Testis (tissue), 3 donors: Measurements from ENCODE around the gene MMP15. TPM values are rescaled to one million over a fixed set of nuclear protein-coding genes. Genes with fewer than 3 reads are reported as not detected.
A peak's percentile ranks its signal among the peaks of the same experiment; 100 is the strongest.

Source experiments
- DNase-seq: peaks from one replicate; pipeline ENCODE4 v3.0.0-alpha.2; 2019
- H3K27ac ChIP-seq, 2 donors: fragments of 200-600 bp; sonication (generic); one replicate each; pipeline ENCODE4 v1.5.1; 2019
- H3K27me3 ChIP-seq: fragments of 200-600 bp; sonication (generic); one replicate; pipeline ENCODE4 v1.5.1; 2019
- H3K36me3 ChIP-seq: fragments of 200-600 bp; sonication (generic); one replicate; pipeline ENCODE4 v1.5.1; 2017; ENCODE audit warnings: low read depth; ENCODE audit errors: missing control alignments
- H3K4me1 ChIP-seq: fragments of 200-600 bp; sonication (generic); one replicate; pipeline ENCODE4 v1.5.1; 2019
- H3K4me3 ChIP-seq, 2 donors: fragments of 200-600 bp; sonication (generic); one replicate each; pipeline ENCODE4 v1.5.1; 2017 to 2019
- H3K9me3 ChIP-seq: fragments of 200-600 bp; sonication (generic); one replicate; pipeline ENCODE4 v1.5.1; 2017
- POLR2A ChIP-seq: fragments of 450-650 bp; IDR thresholded peaks from one replicate; pipeline ENCODE4 v1.6.1; 2017; ENCODE audit warnings: antibody characterized with exemption, mild to moderate bottlenecking, moderate library complexity
- WGBS, 2 donors: methylation state at CpG; one replicate each; pipeline ENCODE4 v1.1.5; 2018; 5-methylcytosine and 5-hydroxymethylcytosine counted together
- intact Hi-C: fragments of 100-400 bp; cut with DNase I; formaldehyde crosslinking; loops from one replicate; pipeline ENCODE4 v1.15.1; 2023; ENCODE audit warnings: low total_unique reads
- polyA plus RNA-seq: library from polyadenylated mRNA; stranded (reverse); fragments of 350-450 nt; fragmentation: Illumina TruSeq; extraction: RNeasy Lipid Tissue Mini Kit (QIAGEN cat#74804); gene quantifications from one replicate; pipeline ENCODE4 v1.2.3, GENCODE V29; 2014; ENCODE audit warnings: low read depth, low replicate concordance; ENCODE audit not compliant: insufficient read depth
- total RNA-seq, 2 donors: library from RNA; depleted of rRNA; stranded (reverse); fragments of >200 nt; gene quantifications; one replicate each; pipeline ENCODE4 v1.2.3, GENCODE V29; 2016
- TF ChIP-seq, protein P1 (sequence below), 3 experiments: fragments of 450-650 bp in 2 of 3; fragments of 200-600 bp in 1 of 3; sonication (generic) in 1 of 3; IDR thresholded peaks; one replicate each; pipeline ENCODE4 v1.5.1; 2016 to 2019; ENCODE audit warnings: antibody characterized with exemption in 3 of 3, mild to moderate bottlenecking in 2 of 3, moderate library complexity in 1 of 3

The MMP15 gene
- total and polyA plus RNA-seq, 3 donors from 2014 or later: 80.6 to 300 (median 194) TPM

- Histone ChIP-seq H3K27ac (no peak overlapping the region), H3K36me3 (no peaks in the 10 kb centered on the region), H3K4me1 (peaks cover 15% of the 10 kb centered on the region), H3K4me3 (no peak overlapping the region), H3K27me3 (no peaks in the 10 kb centered on the region), H3K9me3 (no peaks in the 10 kb centered on the region)
- intact Hi-C loops: no loop called here
- TF ChIP-seq, protein P1, sequence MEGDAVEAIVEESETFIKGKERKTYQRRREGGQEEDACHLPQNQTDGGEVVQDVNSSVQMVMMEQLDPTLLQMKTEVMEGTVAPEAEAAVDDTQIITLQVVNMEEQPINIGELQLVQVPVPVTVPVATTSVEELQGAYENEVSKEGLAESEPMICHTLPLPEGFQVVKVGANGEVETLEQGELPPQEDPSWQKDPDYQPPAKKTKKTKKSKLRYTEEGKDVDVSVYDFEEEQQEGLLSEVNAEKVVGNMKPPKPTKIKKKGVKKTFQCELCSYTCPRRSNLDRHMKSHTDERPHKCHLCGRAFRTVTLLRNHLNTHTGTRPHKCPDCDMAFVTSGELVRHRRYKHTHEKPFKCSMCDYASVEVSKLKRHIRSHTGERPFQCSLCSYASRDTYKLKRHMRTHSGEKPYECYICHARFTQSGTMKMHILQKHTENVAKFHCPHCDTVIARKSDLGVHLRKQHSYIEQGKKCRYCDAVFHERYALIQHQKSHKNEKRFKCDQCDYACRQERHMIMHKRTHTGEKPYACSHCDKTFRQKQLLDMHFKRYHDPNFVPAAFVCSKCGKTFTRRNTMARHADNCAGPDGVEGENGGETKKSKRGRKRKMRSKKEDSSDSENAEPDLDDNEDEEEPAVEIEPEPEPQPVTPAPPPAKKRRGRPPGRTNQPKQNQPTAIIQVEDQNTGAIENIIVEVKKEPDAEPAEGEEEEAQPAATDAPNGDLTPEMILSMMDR (IDR thresholded peaks at IDR 0.05): no peak
- TF ChIP-seq POLR2A: no peak
- no peak for DNase-seq
- 57 to 77% methylated on average over 12 of the region's 12 CpGs for WGBS, 2 donors
Observed at GRCh38 chr16:58016840-58017446, 8.6 kb upstream of the MMP15 start.

DNA sequence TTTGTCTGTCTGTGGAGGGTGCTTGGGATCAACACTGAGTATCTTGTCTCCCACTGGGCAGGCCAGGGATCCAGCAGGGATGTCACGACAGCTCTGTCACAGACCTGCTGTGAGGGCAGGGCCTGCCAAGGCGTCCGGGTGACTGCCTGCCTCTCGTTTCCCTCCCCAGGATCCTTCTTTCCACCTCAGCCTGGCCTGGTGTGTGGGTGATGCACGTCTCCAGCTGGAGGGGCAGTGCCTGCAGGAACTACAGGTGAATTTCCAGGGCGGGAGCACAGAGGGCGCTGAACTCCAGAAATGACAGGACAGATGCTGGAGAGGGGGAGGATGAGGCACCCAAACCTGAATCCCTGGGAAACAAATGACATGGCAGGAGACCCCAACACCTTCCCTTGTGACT, 6.8 kb upstream of the MMP15 start:
- WGBS, 2 donors: 76 to 93% methylated on average over 4 to 7 of the region's 7 CpGs
- no peaks in the 10 kb centered on the region for H3K36me3 ChIP-seq

DNA sequence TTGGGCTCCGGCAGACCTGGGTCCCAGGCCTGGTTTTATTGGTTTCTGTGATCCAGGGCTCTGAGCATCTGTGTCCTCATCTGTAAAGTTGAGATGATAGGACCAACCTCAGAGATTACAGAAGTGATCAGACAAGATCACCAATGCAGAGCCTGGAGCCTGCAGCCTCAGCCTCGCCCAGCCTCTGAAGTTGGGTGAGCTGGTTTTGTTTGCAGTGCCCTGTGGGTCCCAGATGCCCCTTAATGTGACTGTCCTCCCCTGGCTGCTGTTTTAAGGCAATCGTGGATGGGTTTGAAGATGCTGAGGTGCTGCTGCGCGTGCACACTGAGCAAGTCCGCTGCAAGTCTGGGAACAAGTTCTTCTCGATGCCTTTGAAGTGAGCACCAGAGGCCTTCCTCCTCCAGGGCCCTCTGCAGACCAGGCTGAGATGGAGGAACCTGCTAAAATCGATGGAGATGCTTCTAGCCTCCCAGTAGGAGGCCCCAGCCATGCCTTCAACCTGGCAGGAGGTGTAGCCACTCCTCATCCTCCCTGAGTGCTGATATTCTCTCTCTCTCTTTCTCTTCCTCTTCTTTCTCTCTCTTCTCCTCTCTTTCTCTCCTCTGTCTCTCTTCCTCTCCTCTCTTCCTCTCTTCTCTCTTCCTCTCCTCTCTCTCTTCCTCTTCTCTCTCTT, 5.6 kb upstream of the MMP15 start:
- intact Hi-C loops: no loop called here
- H3K36me3 ChIP-seq: no peaks in the 10 kb centered on the region
- WGBS, 2 donors: 75 to 76% methylated on average over 8 of the region's 8 CpGs

More for the DNA sequence above, 6.8 kb upstream of the MMP15 start:
- intact Hi-C loops: no loop called here
- DNase-seq: no peak
- no peak overlapping the region for H3K4me3 ChIP-seq
- H3K27ac ChIP-seq: no peak overlapping the region
- no peaks in the 10 kb centered on the region for H3K27me3 ChIP-seq
- no peak for TF ChIP-seq POLR2A
- TF ChIP-seq, protein P1 (IDR thresholded peaks at IDR 0.05): no peak
- peaks cover 27% of the 10 kb centered on the region for H3K4me1 ChIP-seq
- no peaks in the 10 kb centered on the region for H3K9me3 ChIP-seq

DNA sequence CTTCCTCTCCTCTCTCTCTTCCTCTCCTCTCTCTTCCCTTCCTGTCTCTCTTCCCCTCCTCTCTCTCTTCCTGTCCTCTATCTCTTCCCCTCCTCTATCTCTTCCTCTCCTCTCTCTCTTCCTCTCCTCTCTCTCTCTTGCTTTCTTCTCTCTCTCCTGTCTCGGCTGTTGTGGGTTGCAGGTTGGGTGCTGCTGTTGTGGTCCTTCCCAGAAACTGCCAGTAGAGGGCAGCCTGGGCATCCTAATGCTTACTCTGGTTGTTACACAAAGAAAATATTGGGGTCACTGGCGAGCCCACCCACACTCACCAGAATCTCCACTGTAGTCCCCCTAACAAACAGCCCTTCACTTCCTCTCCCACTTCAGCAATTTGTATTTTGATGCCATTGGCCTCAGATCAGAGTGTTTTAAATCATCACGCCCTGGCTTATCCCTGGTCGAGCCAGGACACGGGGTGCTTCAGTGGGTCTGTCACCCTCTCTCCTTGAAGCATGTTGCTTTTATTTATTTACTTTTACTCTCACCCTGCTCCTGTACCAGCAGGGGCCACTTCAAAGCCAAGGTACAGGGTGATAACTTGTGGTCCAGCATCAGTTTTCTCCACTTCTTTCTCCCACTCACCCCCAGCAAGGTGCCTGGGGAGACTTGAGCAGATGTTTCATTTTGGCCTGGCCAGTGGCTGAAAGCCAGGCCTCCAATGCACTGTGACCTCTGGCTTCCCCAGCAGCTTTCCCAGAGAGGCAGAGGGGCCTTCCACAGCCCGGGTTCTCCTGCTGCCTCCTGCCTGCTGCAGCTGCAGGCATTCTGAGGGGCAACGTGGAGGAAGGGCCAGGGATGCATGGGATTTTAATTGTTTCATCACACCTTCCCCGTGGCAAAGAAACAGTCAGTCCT, 4.7 kb upstream of the MMP15 start:
- DNase-seq: peak; percentile 86
- 35 to 46% methylated on average over 8 of the region's 8 CpGs for WGBS, 2 donors
- Histone ChIP-seq H3K9me3 (no peaks in the 10 kb centered on the region), H3K36me3 (no peaks in the 10 kb centered on the region), H3K27ac (no peak overlapping the region), H3K4me3 (no peak overlapping the region), H3K27me3 (no peaks in the 10 kb centered on the region), H3K4me1 (peaks cover 41% of the 10 kb centered on the region)
- TF ChIP-seq, protein P1 (IDR thresholded peaks at IDR 0.05): peak; percentile 53 to 70 (median 64)
- TF ChIP-seq POLR2A: no peak
- intact Hi-C loops: no loop called here

More for the DNA sequence above, 5.6 kb upstream of the MMP15 start:
- no peak for DNase-seq
- TF ChIP-seq, protein P1 (IDR thresholded peaks at IDR 0.05): no peak
- TF ChIP-seq POLR2A: no peak
- no peaks in the 10 kb centered on the region for H3K27me3 ChIP-seq
- no peaks in the 10 kb centered on the region for H3K9me3 ChIP-seq
- no peak overlapping the region for H3K4me3 ChIP-seq
- no peak overlapping the region for H3K27ac ChIP-seq
- H3K4me1 ChIP-seq: peaks cover 37% of the 10 kb centered on the region
